B cell (primary cell): ENCODE results near the gene KLHL10. TPM values are rescaled to one million over a fixed set of nuclear protein-coding genes. Genes with fewer than 3 reads are reported as not detected.

Experiments
- ATAC-seq: fragments of 200-7000 bp; cut with Tn5 transposase; one replicate; pipeline ENCODE4 v1.10.0; 2021; ENCODE audit warnings: low read depth, mild to moderate bottlenecking, moderate number of reproducible peaks, moderate library complexity
- CTCF ChIA-PET: fragments of 350-600 bp; sonication (Branson Sonifier 250); formaldehyde crosslinking; loops from one replicate; lab custom pipeline; 2021; ENCODE audit warnings: antibody characterized with exemption, inconsistent platforms; lab: Charles Lee
- POLR2A ChIA-PET: fragments of 350-600 bp; sonication (Branson Sonifier 250); formaldehyde crosslinking; loops from one replicate; lab custom pipeline; 2021; ENCODE audit warnings: antibody characterized with exemption; lab: Charles Lee
- DNase-seq: peaks from one replicate; pipeline ENCODE4 v3.0.0; 2013
- H2AFZ ChIP-seq: 2 replicates; pipeline ENCODE4 v1.6.1; 2012; ENCODE audit warnings: mild to moderate bottlenecking, low read depth, low read length; ENCODE audit not compliant: insufficient read depth, poor library complexity, severe bottlenecking
- H3K27ac ChIP-seq, 2 donors: 1 replicate in 1 of 2; 2 replicates in 1 of 2; pipeline ENCODE4 v1.5.1; 2012 to 2013; ENCODE audit warnings: low read length in 2 of 2, mild to moderate bottlenecking in 2 of 2, moderate library complexity in 1 of 2
- H3K27me3 ChIP-seq, 4 experiments: fragments of 200-600 bp in 1 of 4; sonication (generic) in 1 of 4; replicated peaks in 1 of 4; 1 replicate in 2 of 4; 2 replicates in 2 of 4; pipeline versions ENCODE4 v1.6.1 to v1.7.0; 2013 to 2016; ENCODE audit warnings: low read length in 3 of 4, mild to moderate bottlenecking in 2 of 4, mixed read lengths in 1 of 4, moderate library complexity in 1 of 4; ENCODE audit not compliant: insufficient read depth in 4 of 4, control insufficient read depth in 3 of 4; ENCODE audit errors: control extremely low read depth in 1 of 4
- H3K36me3 ChIP-seq, 2 experiments: replicated peaks in 1 of 2; 1 replicate in 1 of 2; 2 replicates in 1 of 2; pipeline versions ENCODE4 v1.6.1 to v1.7.1; 2013; ENCODE audit warnings: low read length in 1 of 2; ENCODE audit not compliant: insufficient read depth in 2 of 2, control insufficient read depth in 1 of 2; ENCODE audit errors: control extremely low read depth in 1 of 2, extremely low read depth in 1 of 2
- H3K4me1 ChIP-seq, 2 donors: fragments of 200-600 bp in 1 of 2; sonication (generic) in 1 of 2; 1 replicate in 1 of 2; 2 replicates in 1 of 2; pipeline versions ENCODE4 v1.5.1 to v1.6.1; 2013 to 2017; ENCODE audit warnings: low read length in 2 of 2; ENCODE audit not compliant: control insufficient read depth in 2 of 2, insufficient read depth in 2 of 2
- H3K4me2 ChIP-seq: replicated peaks from 2 replicates; pipeline ENCODE3; 2012; ENCODE audit warnings: mild to moderate bottlenecking, low read depth, low read length; ENCODE audit not compliant: poor library complexity, severe bottlenecking
- H3K4me3 ChIP-seq, 5 experiments: fragments of 200-600 bp in 1 of 5; sonication (generic) in 1 of 5; 1 replicate in 3 of 5; 2 replicates in 2 of 5; pipeline versions ENCODE4 v1.5.1 to v1.7.0; 2011 to 2016; ENCODE audit warnings: low read length in 4 of 5, mild to moderate bottlenecking in 4 of 5, low read depth in 2 of 5, control low read depth in 1 of 5, moderate library complexity in 1 of 5; ENCODE audit not compliant: insufficient read depth in 1 of 5; ENCODE audit errors: control extremely low read depth in 1 of 5, extremely low read depth in 1 of 5
- H3K79me2 ChIP-seq: fragments of 200-600 bp; sonication (generic); one replicate; pipeline ENCODE4 v1.6.0; 2016; ENCODE audit warnings: low read length; ENCODE audit not compliant: control insufficient read depth, insufficient read depth
- H3K9ac ChIP-seq: fragments of 200-600 bp; sonication (generic); 2 replicates; pipeline ENCODE4 v1.6.1; 2017; ENCODE audit warnings: mild to moderate bottlenecking, low read length, moderate library complexity
- H3K9me3 ChIP-seq, 3 donors: one replicate each; pipeline versions ENCODE4 v1.6.1 to v1.7.1; 2013; ENCODE audit warnings: low read length in 2 of 3; ENCODE audit not compliant: control insufficient read depth in 2 of 3, insufficient read depth in 1 of 3; ENCODE audit errors: control extremely low read depth in 1 of 3
- H4K20me1 ChIP-seq: 2 replicates; pipeline ENCODE4 v1.6.0; 2012; ENCODE audit warnings: mild to moderate bottlenecking, low read length; ENCODE audit not compliant: insufficient read depth, control insufficient read depth, poor library complexity, severe bottlenecking
- H3K27ac Mint-ChIP-seq: one replicate; pipeline ENCODE4 v1.8.0; 2021; ENCODE audit warnings: mixed read lengths
- H3K27me3 Mint-ChIP-seq: one replicate; pipeline ENCODE4 v1.8.0; 2021; ENCODE audit warnings: mixed read lengths
- H3K4me1 Mint-ChIP-seq: one replicate; pipeline ENCODE4 v1.8.0; 2021; ENCODE audit warnings: mixed read lengths
- H3K4me3 Mint-ChIP-seq: one replicate; pipeline ENCODE4 v1.8.0; 2021; ENCODE audit warnings: mixed read lengths
- H3K9me3 Mint-ChIP-seq: one replicate; pipeline ENCODE4 v1.8.0; 2022; ENCODE audit warnings: mixed read lengths; ENCODE audit not compliant: insufficient read depth
- EZH2 ChIP-seq: IDR thresholded peaks from 2 replicates; pipeline ENCODE4 v1.6.1; 2012; ENCODE audit warnings: borderline replicate concordance, low read depth, mild to moderate bottlenecking, moderate library complexity, low read length; ENCODE audit not compliant: insufficient read depth, poor library complexity, severe bottlenecking
- WGBS: methylation state at CpG from one replicate; pipeline ENCODE4 v1.1.5; 2013; ENCODE audit warnings: missing lambda C conversion rate; ENCODE audit not compliant: insufficient coverage; 5-methylcytosine and 5-hydroxymethylcytosine counted together
- intact Hi-C: fragments of 100-400 bp; cut with micrococcal nuclease; formaldehyde crosslinking; loops from one replicate; pipeline ENCODE4 v1.10.0; 2022
- polyA plus RNA-seq: library from polyadenylated mRNA; depleted of rRNA; stranded (reverse); fragments of >200 nt; gene quantifications from 2 replicates; pipeline ENCODE4 v1.2.3, GENCODE V29; 2012
- total RNA-seq, 2 donors: library from RNA; stranded (reverse); fragments of 120-200 nt in 1 of 2; gene quantifications; 1 replicate in 1 of 2; 2 replicates in 1 of 2; pipeline versions ENCODE4 v1.2.3 to v1.2.4, GENCODE V29; 2013 to 2022
- TF ChIP-seq, protein P1 (sequence below): fragments of 200-600 bp; IDR thresholded peaks from one replicate; pipeline ENCODE4 v1.8.0; 2022; ENCODE audit warnings: antibody characterized with exemption, mild to moderate bottlenecking

KLHL10 gene
- total and polyA plus RNA-seq, 2 donors (not counting 1 experiment from before 2014, with no cell fraction given), result 0.12 to 0.37 TPM

GRCh38 chr17:41823141-41823524, 14.5 kb upstream of the KLHL10 start:
- ChIA-PET CTCF (no interaction called here), POLR2A (no interaction called here)
- TF ChIP-seq EZH2, result no peak
- TF ChIP-seq, protein P1, sequence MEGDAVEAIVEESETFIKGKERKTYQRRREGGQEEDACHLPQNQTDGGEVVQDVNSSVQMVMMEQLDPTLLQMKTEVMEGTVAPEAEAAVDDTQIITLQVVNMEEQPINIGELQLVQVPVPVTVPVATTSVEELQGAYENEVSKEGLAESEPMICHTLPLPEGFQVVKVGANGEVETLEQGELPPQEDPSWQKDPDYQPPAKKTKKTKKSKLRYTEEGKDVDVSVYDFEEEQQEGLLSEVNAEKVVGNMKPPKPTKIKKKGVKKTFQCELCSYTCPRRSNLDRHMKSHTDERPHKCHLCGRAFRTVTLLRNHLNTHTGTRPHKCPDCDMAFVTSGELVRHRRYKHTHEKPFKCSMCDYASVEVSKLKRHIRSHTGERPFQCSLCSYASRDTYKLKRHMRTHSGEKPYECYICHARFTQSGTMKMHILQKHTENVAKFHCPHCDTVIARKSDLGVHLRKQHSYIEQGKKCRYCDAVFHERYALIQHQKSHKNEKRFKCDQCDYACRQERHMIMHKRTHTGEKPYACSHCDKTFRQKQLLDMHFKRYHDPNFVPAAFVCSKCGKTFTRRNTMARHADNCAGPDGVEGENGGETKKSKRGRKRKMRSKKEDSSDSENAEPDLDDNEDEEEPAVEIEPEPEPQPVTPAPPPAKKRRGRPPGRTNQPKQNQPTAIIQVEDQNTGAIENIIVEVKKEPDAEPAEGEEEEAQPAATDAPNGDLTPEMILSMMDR, result no peak
- Histone ChIP-seq H2AFZ (no peak overlapping the region), H3K27ac (no peak overlapping the region), H3K27me3 (no peaks in the 10 kb centered on the region), H3K9ac (no peak overlapping the region), H3K4me1 (no peaks in the 10 kb centered on the region), H4K20me1 (no peaks in the 10 kb centered on the region), H3K4me2 (no peak overlapping the region), H3K9me3 (no peaks in the 10 kb centered on the region), H3K79me2 (no peaks in the 10 kb centered on the region), H3K36me3 (peaks cover 0 to 19% of the 10 kb centered on the region in 2 experiments), H3K4me3 (no peak overlapping the region)
- DNase-seq, result no peak
- no peak for ATAC-seq
- Mint-ChIP-seq H3K4me3 (no peak overlapping the region), H3K4me1 (no peaks in the 10 kb centered on the region), H3K9me3 (no peaks in the 10 kb centered on the region), H3K27ac (no peak overlapping the region), H3K27me3 (no peaks in the 10 kb centered on the region)
- WGBS, result no CpG with 5 or more reads among the region's 1 CpG
- intact Hi-C loops, result no loop called here

DNA sequence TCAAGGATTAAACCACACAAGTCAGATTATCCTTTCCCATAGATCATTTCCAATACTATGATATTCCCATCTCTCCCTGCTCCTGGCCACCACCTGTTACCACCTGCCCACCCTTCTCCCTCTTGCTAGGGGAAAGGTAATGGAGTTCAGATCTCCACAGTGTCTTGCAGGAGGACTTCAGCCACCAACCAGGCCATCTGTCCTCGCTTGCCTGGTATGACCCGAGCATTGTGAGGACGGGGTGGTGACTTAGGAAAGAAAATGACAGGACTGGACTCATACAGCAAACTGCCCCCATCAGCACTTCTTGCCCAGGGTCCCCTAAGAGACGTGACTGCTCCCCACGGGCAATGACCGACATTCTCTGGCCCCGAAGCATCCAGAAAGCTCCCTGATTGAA, 14.0 kb upstream of the KLHL10 start:
- H3K27ac ChIP-seq, result no peak overlapping the region
- H3K4me3 ChIP-seq, result no peak overlapping the region
- TF ChIP-seq EZH2, result no peak
- TF ChIP-seq, protein P1, result no peak
- H3K79me2 ChIP-seq, result no peaks in the 10 kb centered on the region
- H2AFZ ChIP-seq, result no peak overlapping the region
- Mint-ChIP-seq H3K27ac (no peak overlapping the region), H3K4me3 (no peak overlapping the region), H3K4me1 (no peaks in the 10 kb centered on the region), H3K27me3 (no peaks in the 10 kb centered on the region), H3K9me3 (no peaks in the 10 kb centered on the region)
- no peak for DNase-seq
- H3K36me3 ChIP-seq, result peaks cover 0 to 19% of the 10 kb centered on the region in 2 experiments
- intact Hi-C loops, result no loop called here
- no peaks in the 10 kb centered on the region for H3K27me3 ChIP-seq
- 95% methylated on average over 7 of the region's 7 CpGs for WGBS
- H4K20me1 ChIP-seq, result no peaks in the 10 kb centered on the region
- H3K9me3 ChIP-seq, result no peaks in the 10 kb centered on the region
- no peak for ATAC-seq
- CTCF ChIA-PET, result no interaction called here
- no peaks in the 10 kb centered on the region for H3K4me1 ChIP-seq
- H3K9ac ChIP-seq, result no peak overlapping the region
- no peak overlapping the region for H3K4me2 ChIP-seq
- POLR2A ChIA-PET, result no interaction called here
